ENCODE measurements around the gene TBL3. TPM values are rescaled to one million over a fixed set of nuclear protein-coding genes. Genes with fewer than 3 reads are reported as not detected.
A peak's percentile ranks its signal among the peaks of the same experiment; 100 is the strongest.
"Not testable (repeated sequence)": the region's sequence is repeated elsewhere in the genome, so short reads cannot be mapped to it uniquely, and the experiment has no call there.

The TBL3 gene
- total and polyA plus RNA-seq, 11 donors = 19.3 to 68.7 (median 22.0) TPM

- Histone ChIP-seq H3K36me3 (no peaks in the 10 kb centered on the region), H3K27me3 (no peaks in the 10 kb centered on the region), H3K9me3 (no peaks in the 10 kb centered on the region), H3K27ac (peak within 1 kb of the TSS; percentile 58 to 98 (median 93)), H3K4me3 (peak within 1 kb of the TSS; percentile 69 to 100 (median 94)), H3K4me1 (peaks cover 20 to 53% (median 38%) of the 10 kb centered on the region in 12 donors)
- TF ChIP-seq CTCF (IDR thresholded peaks at IDR 0.05) (peak in 2 of 12 donors; percentile 6 to 24), POLR2A (IDR thresholded peaks at IDR 0.05) (peak in 1 of 2 donors; percentile 92)
- 1 to 6% (median 3%) methylated on average over 21 to 52 of the region's 52 CpGs for WGBS, 4 donors
- ATAC-seq = peak; percentile 90 to 97 (median 96)
- intact Hi-C loops (cut with DNase I) = loop anchor here in 3 of 10 donors (2.0 to 10.0 kb wide), 4 partner anchors 25 to 495 kb away; partner anchors contain the start of genes GFER (in 1 of the 3) and TRAF7 (in 1 of the 3)
- peak; percentile 87 to 91 (median 88) for DNase-seq
Observed at GRCh38 chr16:2009791-2010510, 38.1 kb downstream of the TBL3 start, which contains the start of gene ZNF598. ZNF598 (minus strand) TSS chr16:2009821.

- not testable (repeated sequence) for H3K9me3 ChIP-seq, H3K27me3 ChIP-seq, H3K4me3 ChIP-seq, DNase-seq, H3K27ac ChIP-seq, H3K36me3 ChIP-seq, ATAC-seq
- intact Hi-C loops (cut with DNase I) = loop anchor here in 1 of 10 donors (5.0 kb wide), 1 partner anchor 141 kb away; no protein-coding TSS in a partner anchor
- H3K4me1 ChIP-seq = peaks cover 20 to 35% (median 29%) of the 10 kb centered on the region in 12 donors
- 83 to 92% (median 88%) methylated on average over 9 of the region's 9 CpGs for WGBS, 4 donors
Observed at GRCh38 chr16:2011726-2012125, 39.9 kb downstream of the TBL3 start.

GRCh38 chr16:2013527-2013926 is 41.7 kb downstream of the TBL3 start:
- peaks cover 6 to 17% (median 13%) of the 10 kb centered on the region in 12 donors for H3K4me1 ChIP-seq
- intact Hi-C loops (cut with DNase I) = loop anchor here in 1 of 10 donors (5.0 kb wide), 1 partner anchor 139 kb away; no protein-coding TSS in a partner anchor
- ATAC-seq = no peak
- no peak overlapping the region for H3K4me3 ChIP-seq
- TF ChIP-seq POLR2A (IDR thresholded peaks at IDR 0.05) (no peak), CTCF (IDR thresholded peaks at IDR 0.05) (no peak)
- H3K9me3 ChIP-seq = no peaks in the 10 kb centered on the region
- DNase-seq = no peak
- H3K36me3 ChIP-seq = no peaks in the 10 kb centered on the region
- no peak overlapping the region for H3K27ac ChIP-seq
- WGBS, 4 donors = 90 to 94% (median 91%) methylated on average over 15 of the region's 15 CpGs
- H3K27me3 ChIP-seq = peaks cover 0 to 7% (median 0%) of the 10 kb centered on the region in 9 donors

GRCh38 chr16:2015117-2015946 is 43.5 kb downstream of the TBL3 start:
- intact Hi-C loops (cut with DNase I) = loop anchor here in 1 of 10 donors (5.0 kb wide), 1 partner anchor 37 kb away; no protein-coding TSS in a partner anchor
- H3K27me3 ChIP-seq = peaks cover 5 to 25% (median 15%) of the 10 kb centered on the region in 9 donors
- no peaks in the 10 kb centered on the region for H3K36me3 ChIP-seq
- no peak overlapping the region for H3K27ac ChIP-seq
- TF ChIP-seq CTCF (IDR thresholded peaks at IDR 0.05) (no peak), POLR2A (IDR thresholded peaks at IDR 0.05) (no peak)
- peak in 1 of 4 donors; percentile 11 for ATAC-seq
- no peak overlapping the region for H3K4me3 ChIP-seq
- H3K9me3 ChIP-seq = no peaks in the 10 kb centered on the region
- H3K4me1 ChIP-seq = peaks cover under 1 to 15% (median 9%) of the 10 kb centered on the region in 12 donors
- 90 to 92% (median 91%) methylated on average over 24 of the region's 24 CpGs for WGBS, 4 donors
- no peak for DNase-seq

Data from heart left ventricle (tissue), 16 donors.